ENCODE data around the gene KRT76.

KRT76 gene

DNA sequence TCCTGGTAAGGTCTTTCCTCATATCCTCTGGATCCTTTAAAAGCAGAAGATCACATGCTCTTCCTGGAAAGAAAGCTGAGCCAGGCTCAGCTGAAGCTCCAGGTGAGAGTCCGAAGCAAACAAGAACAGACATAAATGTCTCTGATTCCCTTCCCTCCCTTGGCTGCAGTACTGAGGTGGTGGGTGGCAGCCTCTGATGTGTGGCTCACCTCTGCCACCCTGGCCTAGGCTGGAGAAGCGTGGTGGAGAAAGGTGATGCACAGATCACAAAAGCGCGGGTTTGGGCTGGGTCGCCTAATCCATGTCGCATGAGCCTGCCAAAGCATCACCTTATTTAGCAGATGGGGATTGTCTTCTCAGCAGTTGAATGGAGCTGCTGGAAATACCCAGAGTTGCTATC, 2.8 kb upstream of the KRT76 start:
- no peak overlapping the region for H3K4me3 ChIP-seq (ENCODE audit: low read depth, low read length)
- TF ChIP-seq, protein P1, sequence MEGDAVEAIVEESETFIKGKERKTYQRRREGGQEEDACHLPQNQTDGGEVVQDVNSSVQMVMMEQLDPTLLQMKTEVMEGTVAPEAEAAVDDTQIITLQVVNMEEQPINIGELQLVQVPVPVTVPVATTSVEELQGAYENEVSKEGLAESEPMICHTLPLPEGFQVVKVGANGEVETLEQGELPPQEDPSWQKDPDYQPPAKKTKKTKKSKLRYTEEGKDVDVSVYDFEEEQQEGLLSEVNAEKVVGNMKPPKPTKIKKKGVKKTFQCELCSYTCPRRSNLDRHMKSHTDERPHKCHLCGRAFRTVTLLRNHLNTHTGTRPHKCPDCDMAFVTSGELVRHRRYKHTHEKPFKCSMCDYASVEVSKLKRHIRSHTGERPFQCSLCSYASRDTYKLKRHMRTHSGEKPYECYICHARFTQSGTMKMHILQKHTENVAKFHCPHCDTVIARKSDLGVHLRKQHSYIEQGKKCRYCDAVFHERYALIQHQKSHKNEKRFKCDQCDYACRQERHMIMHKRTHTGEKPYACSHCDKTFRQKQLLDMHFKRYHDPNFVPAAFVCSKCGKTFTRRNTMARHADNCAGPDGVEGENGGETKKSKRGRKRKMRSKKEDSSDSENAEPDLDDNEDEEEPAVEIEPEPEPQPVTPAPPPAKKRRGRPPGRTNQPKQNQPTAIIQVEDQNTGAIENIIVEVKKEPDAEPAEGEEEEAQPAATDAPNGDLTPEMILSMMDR (IDR thresholded peaks at IDR 0.05; ENCODE audit: low read depth, low read length, missing control alignments), result no peak
- in situ Hi-C loops (cut with HindIII; ENCODE audit: low sequenced_read_pairs), result no loop called here
- no peak for DNase-seq (ENCODE audit: low read depth)

DNA sequence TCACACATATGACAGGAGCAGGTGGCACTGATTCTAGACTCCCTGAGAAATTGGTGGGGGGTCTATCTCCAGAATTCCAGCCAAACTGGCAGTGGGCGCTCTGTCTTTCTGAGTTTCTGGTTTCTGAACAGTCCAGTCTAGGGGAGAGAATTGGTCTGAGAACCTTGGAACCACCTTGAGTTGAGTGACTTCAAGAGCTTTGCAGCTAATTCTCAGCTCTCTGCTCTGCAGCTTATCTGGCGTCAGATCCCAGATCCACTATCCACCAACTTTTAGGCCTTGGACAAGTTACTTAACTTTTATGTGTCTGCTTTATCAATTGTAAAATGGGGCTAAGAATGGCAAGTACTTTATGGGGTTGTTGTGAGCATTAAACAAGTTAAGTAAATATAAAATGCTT, 1.7 kb upstream of the KRT76 start:
- H3K4me3 ChIP-seq (ENCODE audit: low read depth, low read length), result no peak overlapping the region
- TF ChIP-seq, protein P1 (IDR thresholded peaks at IDR 0.05; ENCODE audit: low read depth, low read length, missing control alignments), result no peak
- DNase-seq (ENCODE audit: low read depth), result no peak
- in situ Hi-C loops (cut with HindIII; ENCODE audit: low sequenced_read_pairs), result no loop called here

DNA sequence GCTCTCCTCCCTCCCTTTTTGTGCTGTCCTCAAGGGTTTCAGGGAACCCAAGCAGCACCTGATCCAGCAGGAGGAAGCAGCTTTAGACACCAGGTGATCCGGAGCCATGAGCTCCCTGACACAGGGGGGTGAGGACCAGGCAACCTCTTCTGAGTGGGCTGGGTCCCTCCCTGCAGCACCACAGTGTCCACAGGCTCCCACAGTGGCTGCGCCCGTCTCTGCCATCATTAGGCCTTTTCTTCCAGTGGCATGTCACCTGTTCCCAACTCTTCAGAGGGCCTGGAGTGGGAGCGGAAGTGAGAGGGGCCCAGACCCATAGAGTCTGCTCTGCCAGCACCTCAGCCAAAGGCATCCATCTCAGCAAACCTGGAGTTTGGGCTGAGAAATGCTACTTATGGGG, 421 bp upstream of the KRT76 start:
- in situ Hi-C loops (cut with HindIII; ENCODE audit: low sequenced_read_pairs), result no loop called here
- TF ChIP-seq, protein P1 (IDR thresholded peaks at IDR 0.05; ENCODE audit: low read depth, low read length, missing control alignments), result no peak
- no peak for DNase-seq (ENCODE audit: low read depth)
- H3K4me3 ChIP-seq (ENCODE audit: low read depth, low read length), result no peak overlapping the region

DNA sequence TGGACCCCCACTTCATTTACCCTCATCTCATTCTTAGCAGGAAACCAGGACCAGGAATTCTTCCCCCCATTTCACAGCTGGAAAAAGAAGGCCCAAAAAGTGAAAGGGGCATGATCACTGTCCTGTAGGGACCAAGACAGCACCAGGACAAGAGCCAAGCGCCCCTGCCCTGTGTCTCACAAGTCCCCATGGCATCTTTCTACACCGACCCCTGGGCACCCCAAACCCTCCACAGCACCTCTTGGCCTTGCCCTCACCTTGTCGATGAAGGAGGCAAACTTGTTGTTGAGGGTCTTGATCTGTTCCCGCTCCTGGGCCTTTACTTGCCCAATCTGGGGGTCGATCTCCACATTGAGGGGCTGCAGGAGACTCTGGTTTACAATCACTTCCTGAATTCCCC, 710 bp downstream of the KRT76 start:
- no peak overlapping the region for H3K4me3 ChIP-seq (ENCODE audit: low read depth, low read length)
- DNase-seq (ENCODE audit: low read depth), result no peak
- in situ Hi-C loops (cut with HindIII; ENCODE audit: low sequenced_read_pairs), result no loop called here
- TF ChIP-seq, protein P1 (IDR thresholded peaks at IDR 0.05; ENCODE audit: low read depth, low read length, missing control alignments), result no peak

DNA sequence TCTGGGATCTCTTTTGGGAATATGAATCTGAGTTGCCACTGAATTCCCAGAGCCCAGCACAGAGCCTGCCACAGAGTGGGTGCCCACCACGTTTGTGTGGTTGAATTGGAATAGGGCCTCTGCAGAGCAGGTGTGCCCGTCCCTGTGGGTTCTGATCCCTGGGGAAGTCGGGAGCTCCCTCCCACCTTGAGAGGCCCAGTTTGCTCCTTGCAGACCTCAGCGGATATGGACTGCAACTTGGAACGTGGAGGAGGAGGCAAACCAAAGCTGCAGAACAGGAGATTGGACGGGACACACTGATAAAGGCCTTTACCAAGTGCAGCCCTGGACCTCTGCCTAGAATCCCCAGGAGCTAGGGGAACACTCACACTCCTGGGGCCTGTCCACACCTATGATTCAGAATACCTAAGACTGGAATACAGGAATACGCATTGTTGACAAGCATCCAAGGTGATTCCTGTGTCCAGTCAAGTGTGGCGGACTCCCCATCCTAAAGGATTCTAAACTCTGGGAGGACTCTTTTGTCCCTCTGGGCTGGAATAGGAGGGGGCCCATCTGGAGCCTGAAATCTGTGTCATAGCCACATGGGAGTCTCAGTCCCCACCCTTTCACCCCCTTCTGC, 2.4 kb downstream of the KRT76 start:
- no peak overlapping the region for H3K4me3 ChIP-seq (ENCODE audit: low read depth, low read length)
- TF ChIP-seq, protein P1 (IDR thresholded peaks at IDR 0.05; ENCODE audit: low read depth, low read length, missing control alignments), result no peak
- no peak for DNase-seq (ENCODE audit: low read depth)
- in situ Hi-C loops (cut with HindIII; ENCODE audit: low sequenced_read_pairs), result no loop called here

DNA sequence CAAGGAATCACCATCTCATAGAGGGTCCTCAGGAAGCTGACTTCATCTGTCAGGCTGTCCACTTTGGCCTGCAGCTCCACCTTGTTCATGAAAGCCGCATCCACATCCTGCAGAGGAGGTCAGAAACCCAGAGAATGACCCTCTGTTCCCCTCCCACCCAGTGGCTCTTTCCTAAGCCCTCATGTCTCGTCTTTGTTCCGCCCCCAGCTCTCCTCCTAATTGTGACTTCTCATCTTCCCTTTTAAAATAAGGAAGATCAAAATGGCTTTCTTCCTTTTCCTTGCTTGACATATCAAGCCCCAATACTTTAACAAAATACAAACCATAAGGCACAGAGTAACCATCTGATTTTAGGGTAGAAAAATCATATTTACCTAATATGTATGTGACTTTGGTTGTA, 4.4 kb downstream of the KRT76 start:
- DNase-seq (ENCODE audit: low read depth), result no peak
- TF ChIP-seq, protein P1 (IDR thresholded peaks at IDR 0.05; ENCODE audit: low read depth, low read length, missing control alignments), result no peak
- no peak overlapping the region for H3K4me3 ChIP-seq (ENCODE audit: low read depth, low read length)
- in situ Hi-C loops (cut with HindIII; ENCODE audit: low sequenced_read_pairs), result no loop called here
